Measurements from ENCODE around the gene FXYD7.
"Not testable (repeated sequence)": the region's sequence is repeated elsewhere in the genome, so short reads cannot be mapped to it uniquely, and the experiment has no call there.

FXYD7 gene

GRCh38 chr19:35126624-35126959 lies 16.5 kb upstream of the FXYD7 start:
- DNase-seq (ENCODE audit: low read depth in 3 of 3): no peak

- DNase-seq (ENCODE audit: low read depth in 3 of 3): no peak
Measured at GRCh38 chr19:35127871-35128270, 15.2 kb upstream of the FXYD7 start.

GRCh38 chr19:35128398-35129057 lies 14.5 kb upstream of the FXYD7 start:
- no peak for DNase-seq (ENCODE audit: low read depth in 3 of 3)

GRCh38 chr19:35129724-35130274 lies 13.3 kb upstream of the FXYD7 start:
- not testable (repeated sequence) for DNase-seq (ENCODE audit: low read depth in 3 of 3)

- DNase-seq (ENCODE audit: low read depth in 3 of 3): no peak
Measured at GRCh38 chr19:35130761-35131720, 12.0 kb upstream of the FXYD7 start.

GRCh38 chr19:35132254-35132653 lies 10.8 kb upstream of the FXYD7 start:
- DNase-seq (ENCODE audit: low read depth in 3 of 3): no peak

GRCh38 chr19:35133826-35134225 lies 9.2 kb upstream of the FXYD7 start:
- no peak for DNase-seq (ENCODE audit: low read depth in 3 of 3)

- no peak for DNase-seq (ENCODE audit: low read depth in 3 of 3)
Measured at GRCh38 chr19:35134601-35135242, 8.3 kb upstream of the FXYD7 start, which contains the start of gene LGI4. Gene LGI4 (minus strand): TSS chr19:35135059. CDS start chr19:35134680, 379 bp downstream.

- peak; percentile 39 to 67 (median 51) for DNase-seq (ENCODE audit: low read depth in 3 of 3)
Measured at GRCh38 chr19:35135389-35135909, 7.6 kb upstream of the FXYD7 start.

- DNase-seq (ENCODE audit: low read depth in 3 of 3): no peak
Measured at GRCh38 chr19:35136231-35136630, 6.8 kb upstream of the FXYD7 start.

GRCh38 chr19:35136977-35137702 lies 5.9 kb upstream of the FXYD7 start:
- no peak for DNase-seq (ENCODE audit: low read depth in 3 of 3)

GRCh38 chr19:35138305-35138892 lies 4.7 kb upstream of the FXYD7 start, which contains the start of gene FXYD1:
Gene FXYD1 (plus strand): TSS chr19:35138824. CDS start chr19:35140080, 1,256 bp downstream.
- no peak for DNase-seq (ENCODE audit: low read depth in 3 of 3)

GRCh38 chr19:35140207-35140961 lies 2.7 kb upstream of the FXYD7 start:
- no peak for DNase-seq (ENCODE audit: low read depth in 3 of 3)

- DNase-seq (ENCODE audit: low read depth in 3 of 3): peak; percentile 91 to 99 (median 94)
Measured at GRCh38 chr19:35140962-35141836, 1.9 kb upstream of the FXYD7 start.

GRCh38 chr19:35141837-35142605 lies 1.0 kb upstream of the FXYD7 start:
- no peak for DNase-seq (ENCODE audit: low read depth in 3 of 3)

- peak in 2 of 3 experiments; percentile 47 to 63 for DNase-seq (ENCODE audit: low read depth in 3 of 3)
Measured at GRCh38 chr19:35142606-35143230, 337 bp upstream of the FXYD7 start.

GRCh38 chr19:35143818-35144217 lies 763 bp downstream of the FXYD7 start:
- no peak for DNase-seq (ENCODE audit: low read depth in 3 of 3)

GRCh38 chr19:35144259-35144599 lies 1.2 kb downstream of the FXYD7 start:
- no peak for DNase-seq (ENCODE audit: low read depth in 3 of 3)
